GM18502 (cell line): ENCODE results near the gene DYNAP.

Source experiments
- ATAC-seq: cut with Tn5 transposase; IDR thresholded peaks from one replicate; pipeline ENCODE4 v1.9.1; 2021; ENCODE audit warnings: mild to moderate bottlenecking; ENCODE audit not compliant: unreplicated experiment, poor library complexity

DYNAP gene

DNA sequence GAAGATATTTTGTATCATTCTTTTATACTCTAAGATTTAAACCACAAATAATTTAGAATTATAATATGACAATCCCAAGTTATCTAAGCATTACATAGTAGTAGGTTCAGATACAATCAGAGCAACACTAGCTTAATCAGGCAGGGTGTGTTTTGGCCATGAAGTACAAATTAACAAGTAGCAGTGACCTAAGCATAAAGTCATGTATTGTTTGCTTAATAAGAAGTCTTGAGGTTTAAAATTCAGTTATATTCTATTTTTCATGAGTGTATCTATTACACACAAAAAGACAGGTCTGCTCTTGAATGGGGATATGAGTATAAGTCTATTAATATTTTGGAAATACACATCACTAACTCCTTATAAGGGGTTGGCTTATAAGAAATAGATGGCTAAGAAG is 39.9 kb downstream of the DYNAP start:
- ATAC-seq: no peak

DNA sequence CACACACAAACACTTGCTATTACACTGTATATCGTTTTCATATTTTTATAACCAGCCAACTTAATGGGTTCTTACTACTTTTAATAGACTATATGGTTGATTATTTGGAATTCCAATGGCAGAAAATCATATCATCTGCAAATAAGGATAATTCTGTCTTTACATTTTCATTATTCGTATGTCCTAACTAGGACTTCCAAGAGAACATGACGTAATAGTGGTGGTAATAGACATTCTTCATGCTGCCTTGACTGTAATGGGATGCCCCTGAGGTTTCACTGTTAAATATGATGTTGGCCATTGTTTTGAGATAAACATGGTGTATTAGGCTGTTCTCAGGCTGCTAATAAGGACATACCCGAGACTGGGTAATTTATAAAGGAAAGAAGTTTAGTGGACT is 45.2 kb downstream of the DYNAP start:
- no peak for ATAC-seq

DNA sequence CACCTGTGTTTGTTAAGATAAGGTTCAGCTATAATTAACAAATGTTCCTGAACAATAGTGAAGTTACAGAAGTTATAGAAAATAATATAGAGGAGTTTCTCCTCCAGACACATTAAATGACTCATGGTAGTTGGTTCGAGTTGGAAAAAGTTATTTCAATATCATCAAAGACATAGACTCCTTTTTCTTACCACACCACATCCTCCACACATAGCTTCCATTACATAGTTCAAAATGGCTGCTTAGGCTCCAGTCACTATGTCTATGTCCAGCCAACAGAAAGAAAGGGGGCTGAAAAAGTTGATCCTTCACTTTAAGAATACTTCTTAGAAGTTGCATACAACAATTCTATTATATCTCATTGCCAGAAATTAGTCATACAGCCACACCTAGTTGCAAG is 50.7 kb downstream of the DYNAP start:
- no peak for ATAC-seq

DNA sequence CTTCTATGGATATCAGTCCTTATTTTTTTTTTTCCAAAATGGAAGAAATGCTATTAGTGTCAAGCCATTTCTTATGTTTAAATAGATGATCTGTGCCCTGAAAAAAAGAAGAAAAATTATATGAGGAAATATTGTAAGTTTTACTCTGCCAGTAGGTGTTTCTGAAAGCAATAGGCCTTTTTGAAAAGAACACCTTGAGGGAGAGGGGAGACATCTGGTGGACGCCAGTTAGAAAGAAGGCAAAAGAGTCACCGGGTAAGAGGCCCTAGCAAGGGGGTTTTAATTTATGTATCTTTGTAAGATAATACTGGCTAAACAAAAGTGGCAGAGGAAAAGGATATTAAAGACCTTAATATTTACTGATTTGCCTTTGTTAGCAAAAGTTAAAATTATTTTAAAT is 56.1 kb downstream of the DYNAP start:
- ATAC-seq: no peak
